Heart left ventricle (tissue), 13 donors: Measurements from ENCODE around the gene SRF.

Experiments
- CTCF ChIP-seq, 12 donors: fragments of 200-600 bp; sonication (generic) in 4 of 12; IDR thresholded peaks; one replicate each; pipeline versions ENCODE4 v1.5.0 to v1.8.0; 2018 to 2022; ENCODE audit warnings: antibody characterized with exemption in 12 of 12, mild to moderate bottlenecking in 5 of 12
- POLR2A ChIP-seq, 2 donors: fragments of 450-650 bp; IDR thresholded peaks; one replicate each; pipeline ENCODE4 v1.6.1; 2017; ENCODE audit warnings: antibody characterized with exemption in 2 of 2, mild to moderate bottlenecking in 2 of 2, moderate library complexity in 2 of 2
- donor health status: ischemic (EF 13 %, LVEDD 7.1; RV severe dilation, severe dysfunction).
- donor health status: DM: no; HTN: yes; CAD: no.
- donor health status: DM: no; HTN: no; CAD: no.
- donor health status: ischemic (EF 25% LVEDD 6.9; RV normal size, moderate dysfunction).
- donor health status: ischemic (EF 25% LVEDD 5.7; RV mildly dilated, moderate dysfunction).
- donor health status: ischemic (EF 35%, LVEDD 5.7; RV mildly dilated, moderate dysfunction).
- donor health status: nonischemic (EF 11% LVEDD 7.7; RV severe dilation, severe dysfunction).
- donor health status: DM: yes; HTN: yes; CAD: no.
- donor health status: PGD.
- donor health status: ischemic (EF 29% LVEDD 5.4; RV normal size, mild dysfunction).
- donor health status: nonischemic (EF 23%, LVEDD 6.1; RV moderate dilation, normal function).

- TF ChIP-seq CTCF (IDR thresholded peaks at IDR 0.05) (peak; percentile 17 to 60 (median 47)), POLR2A (IDR thresholded peaks at IDR 0.05) (no peak)
Measured at GRCh38 chr6:43129434-43130194, 41.5 kb upstream of the SRF start.
